ENCODE measurements around the gene CERK. TPM values are rescaled to one million over a fixed set of nuclear protein-coding genes. Genes with fewer than 3 reads are reported as not detected.
A peak's percentile ranks its signal among the peaks of the same experiment; 100 is the strongest.

Gene CERK
- total and polyA plus RNA-seq, 8 donors: 25.0 to 44.0 (median 40.4) TPM

GRCh38 chr22:46764140-46764680 lies 26.2 kb upstream of the CERK start:
- H3K9me3 ChIP-seq: no peaks in the 10 kb centered on the region
- H3K4me3 ChIP-seq: peak overlapping the region in 1 of 2 donors; percentile 92
- H3K4me1 ChIP-seq: peaks cover 15 to 67% of the 10 kb centered on the region in 2 donors
- no peak for ATAC-seq
- no peaks in the 10 kb centered on the region for H3K36me3 ChIP-seq
- intact Hi-C loops (cut with DNase I): no loop called here
- TF ChIP-seq CTCF (IDR thresholded peaks at IDR 0.05): no peak
- no peaks in the 10 kb centered on the region for H3K27me3 ChIP-seq
- peak overlapping the region in 1 of 2 donors; percentile 42 for H3K27ac ChIP-seq
- peak in 1 of 4 donors; percentile 9 for DNase-seq

GRCh38 chr22:46763051-46763705 lies 25.1 kb upstream of the CERK start:
- peaks cover 21 to 67% of the 10 kb centered on the region in 2 donors for H3K4me1 ChIP-seq
- H3K9me3 ChIP-seq: no peaks in the 10 kb centered on the region
- peak overlapping the region; percentile 78 to 98 for H3K27ac ChIP-seq
- TF ChIP-seq CTCF (IDR thresholded peaks at IDR 0.05): no peak
- H3K27me3 ChIP-seq: no peaks in the 10 kb centered on the region
- H3K36me3 ChIP-seq: no peaks in the 10 kb centered on the region
- ATAC-seq (peak; percentile 6), DNase-seq (peak in 1 of 4 donors; percentile 29)
- intact Hi-C loops (cut with DNase I): no loop called here
- peak overlapping the region; percentile 85 to 92 for H3K4me3 ChIP-seq

GRCh38 chr22:46762238-46763050 lies 24.4 kb upstream of the CERK start, which contains the start of gene TBC1D22A:
TSS of gene TBC1D22A (plus strand) at chr22:46762650. CDS start at chr22:46762787, 137 bp downstream.
- Histone ChIP-seq H3K27me3 (no peaks in the 10 kb centered on the region), H3K27ac (peak within 1 kb of the TSS; percentile 78 to 98), H3K4me1 (peaks cover 21 to 67% of the 10 kb centered on the region in 2 donors), H3K9me3 (no peaks in the 10 kb centered on the region), H3K36me3 (no peaks in the 10 kb centered on the region), H3K4me3 (peak within 1 kb of the TSS; percentile 85 to 92)
- intact Hi-C loops (cut with DNase I): no loop called here
- DNase-seq (peak; percentile 92 to 98 (median 94)), ATAC-seq (peak; percentile 90)
- peak in 1 of 2 donors; percentile 24 for TF ChIP-seq CTCF (IDR thresholded peaks at IDR 0.05)

GRCh38 chr22:46761539-46762237 lies 23.6 kb upstream of the CERK start:
- ATAC-seq (no peak), DNase-seq (no peak)
- no peak for TF ChIP-seq CTCF (IDR thresholded peaks at IDR 0.05)
- intact Hi-C loops (cut with DNase I): no loop called here
- Histone ChIP-seq H3K4me3 (peak overlapping the region; percentile 85 to 92), H3K4me1 (peaks cover 21 to 65% of the 10 kb centered on the region in 2 donors), H3K27me3 (no peaks in the 10 kb centered on the region), H3K9me3 (peaks cover 0 to 1% of the 10 kb centered on the region in 2 donors), H3K27ac (peak overlapping the region; percentile 78 to 98), H3K36me3 (no peaks in the 10 kb centered on the region)
